ENCODE measurements around the gene SEC23A.
"Not testable (repeated sequence)": the region's sequence is repeated elsewhere in the genome, so short reads cannot be mapped to it uniquely, and the experiment has no call there.

Gene SEC23A

GRCh38 chr14:39094515-39094914 lies 8.5 kb downstream of the SEC23A start:
- no peak for DNase-seq (ENCODE audit: low read depth in 2 of 2, low spot score in 1 of 2)

GRCh38 chr14:39091716-39092115 lies 11.3 kb downstream of the SEC23A start:
- no peak for DNase-seq (ENCODE audit: low read depth in 2 of 2, low spot score in 1 of 2)

DNA sequence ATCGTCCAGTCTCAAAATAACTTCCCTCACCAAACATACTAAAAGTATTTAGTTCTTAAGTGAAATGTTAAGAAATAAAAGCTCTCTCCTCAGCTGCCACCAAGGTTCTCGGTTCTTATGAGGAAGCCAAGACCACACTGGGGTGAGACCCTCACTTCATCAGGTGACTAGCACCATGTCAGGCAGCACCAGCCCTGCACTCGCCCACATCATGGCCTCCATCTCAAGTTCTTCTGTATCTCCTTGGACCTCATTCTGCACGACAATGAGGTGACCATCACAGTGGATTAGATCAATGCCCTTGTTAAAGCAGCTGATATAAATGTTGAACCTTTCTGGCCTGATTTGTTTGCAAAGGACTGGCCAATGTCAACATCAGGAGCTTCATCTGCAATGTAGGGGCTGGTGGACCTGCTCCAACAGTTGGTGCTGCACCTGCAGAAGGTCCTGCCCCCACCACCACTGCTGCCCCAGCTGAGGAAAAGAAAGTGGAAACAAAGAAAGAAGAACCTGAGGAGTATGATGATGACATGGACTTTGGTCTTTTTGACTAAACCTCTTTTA lies 12.4 kb downstream of the SEC23A start:
- no peak for DNase-seq (ENCODE audit: low read depth in 2 of 2, low spot score in 1 of 2)

GRCh38 chr14:39087493-39087892 lies 15.5 kb downstream of the SEC23A start:
- no peak for DNase-seq (ENCODE audit: low read depth in 2 of 2, low spot score in 1 of 2)

- DNase-seq (ENCODE audit: low read depth in 2 of 2, low spot score in 1 of 2): no peak
Measured at GRCh38 chr14:39085933-39086332, 17.1 kb downstream of the SEC23A start.

DNA sequence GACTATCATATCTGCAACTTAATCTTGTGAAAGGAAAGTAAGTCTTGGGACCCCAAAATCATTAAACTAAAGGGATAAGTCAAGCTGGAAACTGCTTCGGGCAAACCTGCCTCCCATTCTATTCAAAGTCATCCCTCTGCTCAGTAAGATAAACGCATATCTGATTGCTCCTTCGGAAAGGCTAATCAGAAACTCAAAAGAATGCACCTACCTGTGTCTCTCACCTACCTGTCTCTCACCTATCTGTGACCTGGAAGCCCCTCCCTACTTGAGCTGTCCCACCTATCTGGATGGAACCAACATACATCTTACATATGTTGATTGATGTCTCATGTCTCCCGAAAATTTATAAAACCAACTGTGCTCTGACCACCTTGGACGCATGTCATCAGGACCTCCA lies 19.9 kb downstream of the SEC23A start:
- no peak for DNase-seq (ENCODE audit: low read depth in 2 of 2, low spot score in 1 of 2)

- DNase-seq (ENCODE audit: low read depth in 2 of 2, low spot score in 1 of 2): no peak
Measured at GRCh38 chr14:39080886-39081285, 22.1 kb downstream of the SEC23A start.

- no peak for DNase-seq (ENCODE audit: low read depth in 2 of 2, low spot score in 1 of 2)
Measured at GRCh38 chr14:39071096-39071495, 31.9 kb downstream of the SEC23A start.

- DNase-seq (ENCODE audit: low read depth in 2 of 2, low spot score in 1 of 2): no peak
Measured at GRCh38 chr14:39069923-39070322, 33.1 kb downstream of the SEC23A start.

GRCh38 chr14:39069169-39069805 lies 33.7 kb downstream of the SEC23A start:
- not testable (repeated sequence) for DNase-seq (ENCODE audit: low read depth in 2 of 2, low spot score in 1 of 2)

GRCh38 chr14:39060818-39061437 lies 42.1 kb downstream of the SEC23A start:
- DNase-seq (ENCODE audit: low read depth in 2 of 2, low spot score in 1 of 2): no peak

DNA sequence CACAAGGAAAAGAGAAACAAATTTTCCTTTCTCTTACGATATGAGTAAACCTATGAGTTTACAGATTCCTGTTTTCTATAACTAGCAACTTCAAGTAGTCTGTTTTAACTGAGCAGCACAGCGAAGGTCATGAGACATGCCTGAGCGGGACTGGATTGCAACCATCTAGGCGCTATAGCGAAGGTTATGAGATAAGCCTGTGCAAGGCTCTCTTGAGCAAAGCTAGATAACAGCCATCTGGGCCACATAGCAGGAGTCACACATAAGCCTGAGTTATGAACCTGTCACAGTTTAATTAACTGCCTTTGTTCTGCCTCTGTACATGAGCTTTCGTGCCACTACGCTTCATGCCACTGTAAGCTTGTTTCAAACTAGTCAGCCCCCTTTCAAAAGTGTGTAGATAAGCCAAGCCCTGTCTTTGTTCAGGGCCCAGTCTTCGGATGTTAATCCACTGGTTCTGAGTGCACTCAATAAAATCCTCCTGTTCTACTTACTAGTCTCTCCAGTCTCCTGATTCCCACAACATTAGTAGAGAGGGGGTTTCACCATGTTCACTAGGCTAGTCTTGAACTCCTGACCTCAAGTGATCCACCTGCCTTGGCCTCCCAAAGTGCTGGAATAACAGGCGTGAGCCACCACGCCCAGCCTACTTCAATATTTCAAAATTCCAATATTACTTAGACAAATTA lies 47.1 kb downstream of the SEC23A start:
- no peak for DNase-seq (ENCODE audit: low read depth in 2 of 2, low spot score in 1 of 2)

DNA sequence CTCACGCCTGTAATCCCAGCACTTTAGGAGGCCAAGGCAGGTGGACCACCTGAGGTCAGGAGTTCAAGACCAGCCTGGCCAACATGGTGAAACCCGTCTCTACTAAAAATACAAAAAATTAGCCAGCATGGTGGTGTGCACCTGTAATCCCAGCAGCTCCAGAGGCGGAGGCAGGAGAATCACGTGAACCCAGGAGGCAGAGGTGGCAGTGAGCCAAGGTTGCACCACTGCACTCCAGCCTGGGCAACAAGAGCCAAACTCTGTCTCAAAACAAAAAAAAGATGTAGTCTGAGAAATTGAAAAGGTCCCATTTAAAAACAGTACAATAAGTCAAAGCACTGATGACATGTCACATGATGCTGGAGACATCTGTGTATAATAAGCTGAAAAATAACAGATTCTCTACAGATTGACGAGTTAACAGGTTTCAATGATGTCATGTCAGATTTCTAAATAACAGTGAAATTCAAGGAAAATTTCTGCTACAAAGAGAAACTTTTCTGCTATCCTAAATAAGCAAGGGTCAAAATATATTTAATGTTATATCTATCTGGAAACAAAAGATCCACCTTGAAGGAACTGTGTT lies 50.1 kb downstream of the SEC23A start:
- not testable (repeated sequence) for DNase-seq (ENCODE audit: low read depth in 2 of 2, low spot score in 1 of 2)

- DNase-seq (ENCODE audit: low read depth in 2 of 2, low spot score in 1 of 2): no peak
Measured at GRCh38 chr14:39050389-39050788, 52.6 kb downstream of the SEC23A start.

- DNase-seq (ENCODE audit: low read depth in 2 of 2, low spot score in 1 of 2): not testable (repeated sequence)
Measured at GRCh38 chr14:39045889-39046288, 57.1 kb downstream of the SEC23A start.

- no peak for DNase-seq (ENCODE audit: low read depth in 2 of 2, low spot score in 1 of 2)
Measured at GRCh38 chr14:39043352-39043943, 59.6 kb downstream of the SEC23A start.

- DNase-seq (ENCODE audit: low read depth in 2 of 2, low spot score in 1 of 2): no peak
Measured at GRCh38 chr14:39040529-39040928, 62.5 kb downstream of the SEC23A start.

- DNase-seq (ENCODE audit: low read depth in 2 of 2, low spot score in 1 of 2): no peak
Measured at GRCh38 chr14:39038542-39038941, 64.5 kb downstream of the SEC23A start.

- DNase-seq (ENCODE audit: low read depth in 2 of 2, low spot score in 1 of 2): no peak
Measured at GRCh38 chr14:39036760-39037159, 66.3 kb downstream of the SEC23A start.

DNA sequence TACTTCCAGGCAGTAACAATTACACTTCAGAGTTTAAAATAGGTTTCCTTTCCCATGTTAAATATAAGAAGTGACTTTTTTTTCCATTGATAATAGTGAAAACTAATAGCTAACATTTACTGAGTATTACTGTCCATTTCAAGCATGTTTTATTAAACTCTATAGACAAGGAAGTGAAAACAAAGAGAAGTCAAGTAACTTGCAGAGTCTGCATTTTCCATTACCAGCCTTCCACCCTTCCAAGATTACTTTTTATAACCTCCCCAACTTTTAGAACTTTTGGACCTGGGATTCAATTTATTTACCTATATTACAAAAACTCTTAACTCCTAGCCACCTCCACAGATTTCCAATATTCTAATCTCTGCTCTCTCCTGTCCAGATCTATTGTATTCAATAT lies 67.7 kb downstream of the SEC23A start:
- no peak for DNase-seq (ENCODE audit: low read depth in 2 of 2, low spot score in 1 of 2)

All from stimulated activated CD8-positive, alpha-beta memory T cell treated with anti-CD3 and anti-CD28 coated beads, Interleukin-4, amount 100 ng/mL, for 4 hours (primary cell).